NCI-H2227 (cell line): ENCODE data around the gene EEF1B2.
"Not testable (repeated sequence)": the region's sequence is repeated elsewhere in the genome, so short reads cannot be mapped to it uniquely, and the experiment has no call there.

Experiments used
- DNase-seq: peaks from one replicate; lab custom pipeline; 2025; ENCODE audit not compliant: unreplicated experiment; lab: John Stamatoyannopoulos, UW

EEF1B2 gene

GRCh38 chr2:206159346-206160124 lies at the start of gene EEF1B2, which contains the start of gene NDUFS1:
EEF1B2 (plus strand) TSS chr2:206159895; CDS start chr2:206159980, 85 bp downstream.
NDUFS1 (minus strand) TSS chr2:206159444; CDS start chr2:206153678, 5,766 bp downstream.
- peak; percentile 100 for DNase-seq

- no peak for DNase-seq
These were observed 47.6 kb upstream of the EEF1B2 start for GRCh38 chr2:206112108-206112507.

- no peak for DNase-seq
These were observed 46.7 kb upstream of the EEF1B2 start for GRCh38 chr2:206112846-206113547.

- no peak for DNase-seq
These were observed 44.6 kb upstream of the EEF1B2 start for GRCh38 chr2:206115026-206115578.

GRCh38 chr2:206116278-206116677 lies 43.4 kb upstream of the EEF1B2 start:
- no peak for DNase-seq

- not testable (repeated sequence) for DNase-seq
These were observed 37.1 kb upstream of the EEF1B2 start for GRCh38 chr2:206122569-206122968.

- no peak for DNase-seq
These were observed 33.8 kb upstream of the EEF1B2 start for GRCh38 chr2:206125901-206126300.

- DNase-seq: no peak
These were observed 32.0 kb upstream of the EEF1B2 start for GRCh38 chr2:206127656-206128055.

GRCh38 chr2:206143451-206143850 lies 16.2 kb upstream of the EEF1B2 start:
- DNase-seq: no peak

GRCh38 chr2:206144383-206144782 lies 15.3 kb upstream of the EEF1B2 start:
- DNase-seq: no peak

- DNase-seq: no peak
These were observed 14.0 kb upstream of the EEF1B2 start for GRCh38 chr2:206145665-206146064.

GRCh38 chr2:206149330-206149729 lies 10.4 kb upstream of the EEF1B2 start:
- DNase-seq: no peak

- DNase-seq: no peak
These were observed 9.5 kb upstream of the EEF1B2 start for GRCh38 chr2:206150168-206150567.

GRCh38 chr2:206150631-206151030 lies 9.1 kb upstream of the EEF1B2 start:
- DNase-seq: no peak

GRCh38 chr2:206154197-206154596 lies 5.5 kb upstream of the EEF1B2 start:
- peak; percentile 60 for DNase-seq

GRCh38 chr2:206157014-206157413 lies 2.7 kb upstream of the EEF1B2 start:
- DNase-seq: not testable (repeated sequence)

- DNase-seq: peak; percentile 71
These were observed 941 bp upstream of the EEF1B2 start for GRCh38 chr2:206158563-206159345.

GRCh38 chr2:206160125-206160806 lies 571 bp downstream of the EEF1B2 start:
- DNase-seq: peak; percentile 39

GRCh38 chr2:206160807-206161179 lies 1.1 kb downstream of the EEF1B2 start:
- DNase-seq: no peak

GRCh38 chr2:206162401-206162800 lies 2.7 kb downstream of the EEF1B2 start:
- DNase-seq: not testable (repeated sequence)
